Colonic mucosa (tissue), 4 donors: ENCODE measurements around the gene ATP9A. TPM values are rescaled to one million over a fixed set of nuclear protein-coding genes. Genes with fewer than 3 reads are reported as not detected.
"Not testable (repeated sequence)": the region's sequence is repeated elsewhere in the genome, so short reads cannot be mapped to it uniquely, and the experiment has no call there.

ENCODE experiments used
- DNase-seq: peaks from one replicate; pipeline ENCODE4 v3.0.0-alpha.2; 2020
- H3K27ac ChIP-seq: fragments of 200-600 bp; one replicate; pipeline ENCODE4 v1.8.0; 2021
- H3K27me3 ChIP-seq: fragments of 200-600 bp; one replicate; pipeline ENCODE4 v1.8.0; 2021
- H3K36me3 ChIP-seq: fragments of 200-600 bp; one replicate; pipeline ENCODE4 v1.8.0; 2021
- H3K4me1 ChIP-seq: fragments of 200-600 bp; one replicate; pipeline ENCODE4 v1.8.0; 2021; ENCODE audit warnings: mild to moderate bottlenecking
- H3K4me3 ChIP-seq: fragments of 200-600 bp; one replicate; pipeline ENCODE4 v1.8.0; 2021
- H3K9ac ChIP-seq, 2 donors: one replicate each; pipeline ENCODE4 v1.7.0; 2013; ENCODE audit warnings: control low read depth in 2 of 2, low read depth in 2 of 2, low read length in 2 of 2
- H3K9me3 ChIP-seq: fragments of 200-600 bp; one replicate; pipeline ENCODE4 v1.8.0; 2021
- intact Hi-C: fragments of 100-400 bp; cut with DNase I; formaldehyde crosslinking; loops from one replicate; pipeline ENCODE4 v1.14.1; 2022
- total RNA-seq, 2 donors: library from RNA; stranded (reverse); fragmentation: NEBNext Ultra II Directional in 1 of 2; extraction: Animal tissue kit (Norgen Biotek cat#: 25700) in 1 of 2; gene quantifications; one replicate each; pipeline ENCODE4 v1.2.1, GENCODE V29; 2021
- TF ChIP-seq, protein P1 (sequence below): fragments of 200-600 bp; IDR thresholded peaks from one replicate; pipeline ENCODE4 v1.8.0; 2022; ENCODE audit warnings: antibody characterized with exemption, mild to moderate bottlenecking
- donor health status: healthy.
- donor health status: DM: no; HTN: no; CAD: no.
- donor health status: DM: no; HTN: no; CAD: no.

ATP9A gene
- total RNA-seq, 2 donors from 2014 or later = 40.2 to 70.1 TPM

GRCh38 chr20:51688600-51689244, 79.5 kb downstream of the ATP9A start:
- Histone ChIP-seq H3K4me3 (no peak overlapping the region), H3K27me3 (no peaks in the 10 kb centered on the region), H3K9ac (no peak overlapping the region), H3K4me1 (no peaks in the 10 kb centered on the region), H3K9me3 (no peaks in the 10 kb centered on the region), H3K36me3 (no peaks in the 10 kb centered on the region), H3K27ac (no peak overlapping the region)
- TF ChIP-seq, protein P1, sequence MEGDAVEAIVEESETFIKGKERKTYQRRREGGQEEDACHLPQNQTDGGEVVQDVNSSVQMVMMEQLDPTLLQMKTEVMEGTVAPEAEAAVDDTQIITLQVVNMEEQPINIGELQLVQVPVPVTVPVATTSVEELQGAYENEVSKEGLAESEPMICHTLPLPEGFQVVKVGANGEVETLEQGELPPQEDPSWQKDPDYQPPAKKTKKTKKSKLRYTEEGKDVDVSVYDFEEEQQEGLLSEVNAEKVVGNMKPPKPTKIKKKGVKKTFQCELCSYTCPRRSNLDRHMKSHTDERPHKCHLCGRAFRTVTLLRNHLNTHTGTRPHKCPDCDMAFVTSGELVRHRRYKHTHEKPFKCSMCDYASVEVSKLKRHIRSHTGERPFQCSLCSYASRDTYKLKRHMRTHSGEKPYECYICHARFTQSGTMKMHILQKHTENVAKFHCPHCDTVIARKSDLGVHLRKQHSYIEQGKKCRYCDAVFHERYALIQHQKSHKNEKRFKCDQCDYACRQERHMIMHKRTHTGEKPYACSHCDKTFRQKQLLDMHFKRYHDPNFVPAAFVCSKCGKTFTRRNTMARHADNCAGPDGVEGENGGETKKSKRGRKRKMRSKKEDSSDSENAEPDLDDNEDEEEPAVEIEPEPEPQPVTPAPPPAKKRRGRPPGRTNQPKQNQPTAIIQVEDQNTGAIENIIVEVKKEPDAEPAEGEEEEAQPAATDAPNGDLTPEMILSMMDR = no peak
- no peak for DNase-seq
- intact Hi-C loops = no loop called here

GRCh38 chr20:51687630-51688029, 80.6 kb downstream of the ATP9A start:
- intact Hi-C loops = no loop called here

GRCh38 chr20:51687108-51687507, 81.1 kb downstream of the ATP9A start:
- no peaks in the 10 kb centered on the region for H3K27me3 ChIP-seq
- no peaks in the 10 kb centered on the region for H3K36me3 ChIP-seq
- intact Hi-C loops = no loop called here
- TF ChIP-seq, protein P1 = no peak
- H3K4me3 ChIP-seq = no peak overlapping the region
- H3K9ac ChIP-seq = no peak overlapping the region
- H3K9me3 ChIP-seq = no peaks in the 10 kb centered on the region
- DNase-seq = no peak
- H3K27ac ChIP-seq = no peak overlapping the region
- no peaks in the 10 kb centered on the region for H3K4me1 ChIP-seq

More at GRCh38 chr20:51687630-51688029, 80.6 kb downstream of the ATP9A start:
- Histone ChIP-seq H3K4me3 (no peak overlapping the region), H3K4me1 (no peaks in the 10 kb centered on the region), H3K9me3 (no peaks in the 10 kb centered on the region), H3K9ac (no peak overlapping the region), H3K36me3 (no peaks in the 10 kb centered on the region), H3K27ac (no peak overlapping the region), H3K27me3 (no peaks in the 10 kb centered on the region)
- no peak for DNase-seq
- TF ChIP-seq, protein P1 = no peak

DNA sequence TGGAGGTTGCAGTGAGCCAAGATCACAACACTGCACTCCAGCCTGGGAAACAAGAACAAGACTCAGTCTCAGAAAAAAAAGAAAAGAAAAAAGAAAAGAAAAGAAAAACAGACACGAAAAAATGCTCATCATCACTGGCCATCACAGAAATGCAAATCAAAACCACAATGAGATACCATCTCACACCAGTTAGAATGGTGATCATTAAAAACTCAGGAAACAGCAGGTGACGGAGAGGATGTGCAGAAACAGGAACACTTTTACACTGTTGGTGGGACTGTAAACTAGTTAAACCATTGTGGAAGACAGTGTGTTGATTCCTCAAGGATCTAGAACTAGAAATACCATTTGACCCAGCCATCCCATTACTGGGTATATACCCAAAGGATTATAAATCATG, 82.7 kb downstream of the ATP9A start:
- H3K27ac ChIP-seq, H3K9me3 ChIP-seq, H3K4me1 ChIP-seq, DNase-seq, H3K9ac ChIP-seq, intact Hi-C loops, H3K36me3 ChIP-seq, H3K27me3 ChIP-seq, H3K4me3 ChIP-seq: not testable (repeated sequence)

GRCh38 chr20:51680067-51680749, 88.0 kb downstream of the ATP9A start:
- Histone ChIP-seq H3K27me3 (no peaks in the 10 kb centered on the region), H3K4me3 (no peak overlapping the region), H3K4me1 (no peaks in the 10 kb centered on the region), H3K9me3 (no peaks in the 10 kb centered on the region), H3K36me3 (no peaks in the 10 kb centered on the region), H3K27ac (no peak overlapping the region), H3K9ac (no peak overlapping the region)
- TF ChIP-seq, protein P1 = no peak
- DNase-seq = no peak
- intact Hi-C loops = no loop called here
